ENCODE results near the gene NAA11. TPM values are rescaled to one million over a fixed set of nuclear protein-coding genes. Genes with fewer than 3 reads are reported as not detected.

The NAA11 gene
- total RNA-seq, 1 experiment from 2014 or later, result not detected

Other genes with a start within 250 kb of the NAA11 start
- not detected in 2 replicates for gene GK2, start 82.2 kb upstream of the NAA11 start, total RNA-seq (2014; rRNA removed; shearing (Covaris generic))

Measured in NCI-H460 (cell line).